GM18861 (cell line): ENCODE results near the gene KLHDC3.

Experiments
- ATAC-seq: cut with Tn5 transposase; IDR thresholded peaks from one replicate; pipeline ENCODE4 v1.9.1; 2021; ENCODE audit not compliant: unreplicated experiment

The KLHDC3 gene

GRCh38 chr6:43013843-43014433, at the start of gene KLHDC3, which contains the start of gene MEA1:
KLHDC3 (plus strand) TSS chr6:43014249; CDS start chr6:43017193, 2,944 bp downstream.
MEA1 (minus strand) TSS chr6:43013946; CDS start chr6:43013813, 133 bp downstream.
- ATAC-seq: peak; percentile 91

- no peak for ATAC-seq
Measured at GRCh38 chr6:42966571-42966970, 47.5 kb upstream of the KLHDC3 start.

- ATAC-seq: no peak
Measured at GRCh38 chr6:42967228-42967627, 46.8 kb upstream of the KLHDC3 start.

GRCh38 chr6:42968126-42968701, 45.8 kb upstream of the KLHDC3 start:
- ATAC-seq: no peak

GRCh38 chr6:42968783-42969182, 45.3 kb upstream of the KLHDC3 start:
- ATAC-seq: no peak

- ATAC-seq: no peak
Measured at GRCh38 chr6:42969431-42969830, 44.6 kb upstream of the KLHDC3 start.

- no peak for ATAC-seq
Measured at GRCh38 chr6:42969934-42970333, 44.1 kb upstream of the KLHDC3 start.

DNA sequence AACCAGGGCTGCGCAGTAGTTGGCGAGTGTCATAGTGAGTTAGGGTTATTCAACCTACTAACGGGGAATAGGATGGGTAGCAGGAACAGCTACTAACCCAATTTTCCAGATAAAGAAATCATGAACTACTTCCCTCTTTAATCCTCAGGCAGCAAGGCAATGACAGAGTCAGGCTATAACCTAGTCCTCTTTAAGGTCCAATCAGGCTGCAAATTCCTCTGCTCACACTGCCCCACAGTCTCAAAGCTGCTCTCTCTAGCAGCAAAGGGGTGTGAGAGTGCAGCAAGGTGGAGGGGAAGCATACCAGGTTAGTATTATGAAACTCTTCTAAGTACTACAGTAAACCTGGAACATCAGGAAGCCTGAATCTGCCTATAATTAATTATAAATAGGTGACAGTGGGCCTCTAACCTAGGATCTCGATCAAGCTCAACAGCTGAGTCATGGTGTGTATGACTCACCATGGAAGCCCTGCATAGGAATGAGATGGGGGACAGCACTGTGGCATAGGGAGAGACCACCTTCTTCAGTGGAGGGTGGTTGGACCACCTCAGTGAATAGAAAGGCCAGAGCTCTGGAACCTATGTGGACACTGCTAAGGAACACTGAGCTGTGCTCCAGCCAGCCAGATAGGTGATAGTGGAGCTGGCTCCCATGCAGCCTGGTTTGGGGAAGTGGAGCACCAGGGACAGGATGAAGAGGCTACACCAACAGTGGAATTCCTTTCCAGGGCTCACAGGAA, 43.0 kb upstream of the KLHDC3 start:
- no peak for ATAC-seq

DNA sequence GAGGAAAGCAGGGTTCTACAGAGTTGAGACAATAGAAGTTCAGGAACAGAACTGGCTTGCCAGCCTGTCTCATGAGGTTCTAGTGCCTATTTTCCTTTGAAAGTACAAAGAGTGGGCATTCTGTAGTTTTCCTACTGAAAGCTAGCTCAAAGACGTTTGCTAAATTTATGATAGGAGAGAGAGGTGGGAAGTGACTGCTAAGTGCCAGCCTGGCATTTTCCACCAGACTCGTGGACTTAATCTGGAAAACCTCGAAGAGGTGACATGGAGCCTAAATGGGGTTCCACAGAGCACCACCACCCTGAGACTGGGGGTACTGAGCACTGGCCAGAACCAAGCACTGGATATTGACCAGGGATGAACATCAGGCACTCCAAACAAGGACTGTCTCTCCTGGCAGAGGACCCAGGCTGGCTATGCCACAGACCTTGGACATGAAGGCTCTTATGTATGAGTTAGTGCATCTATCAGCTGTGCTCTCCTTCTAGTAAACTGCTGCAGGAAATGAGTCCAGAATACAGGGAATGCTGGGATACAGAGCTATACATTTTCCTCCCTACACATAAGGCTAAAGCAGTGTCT, 42.2 kb upstream of the KLHDC3 start:
- no peak for ATAC-seq

- no peak for ATAC-seq
Measured at GRCh38 chr6:42973926-42974325, 40.1 kb upstream of the KLHDC3 start.

DNA sequence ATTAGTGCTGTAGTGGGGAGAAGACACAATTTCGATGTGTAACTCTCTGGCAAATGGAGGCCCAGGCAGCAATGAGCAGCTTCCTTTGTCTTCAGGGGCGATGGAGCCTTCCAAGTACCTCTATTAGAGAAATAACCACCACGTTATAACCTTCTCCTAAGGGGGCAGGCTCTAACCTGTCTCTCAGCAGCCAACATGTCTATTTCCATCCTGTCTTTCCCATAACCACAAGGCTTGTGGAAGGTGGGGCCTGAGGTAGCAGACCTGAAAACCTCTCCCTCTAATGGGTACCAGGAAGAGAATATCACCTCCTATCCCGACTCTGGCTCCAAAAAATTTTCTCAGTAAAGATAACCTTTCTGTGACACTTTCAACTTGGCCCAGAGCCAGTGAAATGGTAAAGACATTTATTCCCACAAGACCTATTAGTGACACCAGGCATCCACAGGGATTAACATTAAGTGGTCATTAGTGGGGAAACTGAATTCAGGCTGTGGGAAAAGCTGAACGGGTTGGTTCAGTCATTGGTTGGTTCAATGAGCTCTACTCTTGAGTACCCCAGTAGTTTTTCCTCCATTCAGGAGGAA, 39.0 kb upstream of the KLHDC3 start:
- no peak for ATAC-seq

- peak; percentile 14 for ATAC-seq
Measured at GRCh38 chr6:42978487-42978838, 35.6 kb upstream of the KLHDC3 start.

- peak; percentile 72 for ATAC-seq
Measured at GRCh38 chr6:42978839-42979522, 35.1 kb upstream of the KLHDC3 start, which contains the start of gene PEX6. PEX6 (minus strand) TSS chr6:42979181; CDS start chr6:42979150, 31 bp downstream.

GRCh38 chr6:42979523-42980177, 34.4 kb upstream of the KLHDC3 start:
- ATAC-seq: no peak

GRCh38 chr6:42981836-42982235, 32.2 kb upstream of the KLHDC3 start:
- no peak for ATAC-seq

- peak; percentile 84 for ATAC-seq
Measured at GRCh38 chr6:42984001-42984923, 29.8 kb upstream of the KLHDC3 start, which contains the start of gene PPP2R5D. PPP2R5D (plus strand) TSS chr6:42984570; CDS start chr6:42984678, 108 bp downstream.

DNA sequence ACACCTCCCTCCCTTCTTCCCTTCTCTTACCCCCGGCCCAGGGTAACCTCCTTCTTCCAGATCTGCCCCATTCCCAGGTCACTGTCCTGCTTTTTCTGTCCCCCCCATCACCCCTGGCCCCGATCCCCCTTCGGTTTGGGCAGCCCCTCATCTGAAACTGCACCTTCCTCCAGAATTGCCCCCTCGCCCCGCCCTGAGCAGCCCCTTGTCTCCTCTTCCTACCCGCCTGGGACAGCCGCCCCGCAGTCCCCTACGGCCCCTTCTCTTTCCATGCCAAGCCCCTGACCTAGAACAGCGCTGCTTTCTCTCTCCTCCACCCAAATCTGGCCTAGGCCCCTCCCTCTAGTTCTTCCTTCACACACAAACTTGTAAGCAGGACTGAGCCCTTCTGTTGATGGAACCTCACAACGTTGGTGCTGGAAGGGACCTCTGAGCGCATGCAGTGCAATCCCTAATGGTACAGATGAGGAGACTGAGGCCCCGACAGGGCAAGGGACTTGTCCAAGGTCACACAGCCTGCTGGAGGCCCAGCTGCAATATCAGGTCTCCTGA, 29.0 kb upstream of the KLHDC3 start:
- no peak for ATAC-seq

DNA sequence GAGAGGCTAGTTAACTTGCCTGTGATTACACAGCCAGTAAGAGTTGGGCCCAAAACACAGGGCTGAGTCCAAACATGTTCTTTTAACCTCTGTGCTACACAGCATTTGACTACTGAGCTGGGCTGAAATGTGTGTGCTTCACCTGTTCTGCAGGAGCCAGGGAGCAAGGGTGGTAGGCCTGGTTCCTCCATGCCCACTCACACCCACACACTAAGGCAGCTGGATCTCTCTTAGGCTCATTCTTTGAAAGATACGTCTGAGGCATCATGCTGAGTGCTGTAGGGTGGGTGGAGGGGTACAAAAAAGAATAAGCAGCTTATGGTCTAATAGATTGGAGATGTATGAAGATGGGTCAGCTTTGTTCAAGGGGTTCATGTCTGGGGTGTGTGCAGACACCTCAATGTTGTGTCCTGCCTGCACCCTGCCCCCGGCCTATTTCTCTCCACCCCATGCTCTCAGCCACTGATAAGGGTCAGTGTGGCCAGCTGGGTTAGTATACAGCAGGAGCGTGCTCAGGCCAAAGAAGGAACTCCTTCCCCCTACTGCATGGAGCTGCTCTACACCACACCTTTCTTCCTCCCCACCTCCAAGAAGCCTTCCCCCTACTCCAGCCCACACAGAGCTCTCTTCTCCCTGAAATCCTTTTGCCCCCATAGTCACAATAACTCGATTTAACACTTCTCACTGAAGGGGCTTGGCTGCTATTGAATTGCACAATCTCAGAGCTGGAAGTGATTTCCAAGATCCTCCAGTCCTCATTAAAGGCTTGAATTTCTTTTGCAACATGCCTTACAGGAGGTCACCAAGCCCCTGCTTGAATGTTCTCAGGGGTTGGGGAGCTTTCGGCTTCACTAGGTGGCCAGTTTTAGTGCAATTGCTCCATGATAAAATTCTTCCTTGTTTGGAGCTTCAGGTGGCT, 26.3 kb upstream of the KLHDC3 start:
- ATAC-seq: no peak
